Stimulated activated CD8-positive, alpha-beta memory T cell treated with anti-CD3 and anti-CD28 coated beads, Interleukin-12 subunit alpha, Interleukin-12 subunit beta, amount 100 ng/mL, for 1 hour (primary cell): ENCODE measurements around the gene CNEP1R1.
A peak's percentile ranks its signal among the peaks of the same experiment; 100 is the strongest.
"Not testable (repeated sequence)": the region's sequence is repeated elsewhere in the genome, so short reads cannot be mapped to it uniquely, and the experiment has no call there.

Experiments used
- DNase-seq: peaks from one replicate; pipeline ENCODE4 v3.0.0-alpha.2; 2020; ENCODE audit warnings: low read depth

The CNEP1R1 gene, protein sequence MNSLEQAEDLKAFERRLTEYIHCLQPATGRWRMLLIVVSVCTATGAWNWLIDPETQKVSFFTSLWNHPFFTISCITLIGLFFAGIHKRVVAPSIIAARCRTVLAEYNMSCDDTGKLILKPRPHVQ

DNA sequence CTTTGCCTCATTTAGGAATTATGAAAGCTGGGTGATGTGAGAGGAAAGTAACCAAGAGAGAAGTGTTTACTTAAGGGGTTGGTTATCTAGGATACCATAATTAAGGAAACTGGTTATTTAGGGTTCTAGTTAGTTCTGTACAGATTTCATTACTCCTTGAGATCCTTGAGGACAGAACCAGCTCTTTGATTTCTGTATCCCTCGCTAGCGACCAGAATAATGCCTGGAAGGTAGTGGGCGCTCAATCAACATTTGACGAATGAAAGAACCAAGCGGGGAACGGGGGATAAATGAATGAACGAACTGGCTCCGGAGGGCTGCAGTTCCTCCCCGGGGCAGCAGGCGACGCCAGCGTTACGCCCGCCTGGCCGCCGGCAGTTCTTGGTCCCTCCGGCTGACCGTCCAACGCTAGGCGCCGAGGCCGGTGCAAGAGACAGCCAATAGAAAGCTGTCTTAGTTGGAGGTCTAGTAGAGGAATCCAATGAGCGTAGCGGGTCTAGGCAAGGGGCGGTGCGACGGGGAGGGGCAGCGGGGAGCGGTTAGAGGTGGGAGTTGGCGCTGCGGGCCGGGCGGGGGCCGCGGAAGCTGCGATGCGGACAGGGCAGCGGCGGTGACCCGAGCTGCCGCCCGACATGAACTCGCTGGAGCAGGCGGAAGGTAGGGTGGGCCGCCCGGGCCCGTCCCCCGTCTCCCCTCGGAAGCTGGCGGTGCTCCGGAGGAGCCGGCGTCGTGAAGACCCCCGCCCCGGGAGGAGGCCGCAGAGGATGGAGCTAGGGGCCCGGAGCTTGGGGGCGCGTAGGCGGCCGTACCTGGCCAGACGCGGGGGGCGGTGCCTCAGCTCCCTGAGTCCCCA lies at the start of gene CNEP1R1:
TSS of gene CNEP1R1 (plus strand) at position 542 of the 853 bp plus-strand sequence. CDS start at position 633, 91 bp downstream.
- peak; percentile 84 for DNase-seq

DNA sequence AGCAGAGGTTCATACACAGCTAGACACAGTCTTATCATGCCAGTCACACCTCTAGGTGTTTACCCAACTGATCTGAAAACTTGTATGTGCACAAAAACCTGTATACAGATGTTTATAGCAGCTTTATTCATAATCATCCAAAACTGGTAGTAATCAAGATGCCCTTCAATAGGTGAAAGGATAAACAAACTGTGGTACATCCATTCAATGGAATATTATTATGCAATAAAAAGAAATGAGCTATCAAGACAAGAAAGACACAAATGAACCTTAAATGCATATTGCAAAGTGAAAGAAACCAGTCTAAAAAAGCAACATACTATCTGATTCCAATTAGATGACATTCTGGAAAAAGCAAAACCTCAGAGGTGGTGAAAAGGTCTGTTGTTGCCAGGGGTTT lies 47.6 kb upstream of the CNEP1R1 start:
- no peak for DNase-seq

DNA sequence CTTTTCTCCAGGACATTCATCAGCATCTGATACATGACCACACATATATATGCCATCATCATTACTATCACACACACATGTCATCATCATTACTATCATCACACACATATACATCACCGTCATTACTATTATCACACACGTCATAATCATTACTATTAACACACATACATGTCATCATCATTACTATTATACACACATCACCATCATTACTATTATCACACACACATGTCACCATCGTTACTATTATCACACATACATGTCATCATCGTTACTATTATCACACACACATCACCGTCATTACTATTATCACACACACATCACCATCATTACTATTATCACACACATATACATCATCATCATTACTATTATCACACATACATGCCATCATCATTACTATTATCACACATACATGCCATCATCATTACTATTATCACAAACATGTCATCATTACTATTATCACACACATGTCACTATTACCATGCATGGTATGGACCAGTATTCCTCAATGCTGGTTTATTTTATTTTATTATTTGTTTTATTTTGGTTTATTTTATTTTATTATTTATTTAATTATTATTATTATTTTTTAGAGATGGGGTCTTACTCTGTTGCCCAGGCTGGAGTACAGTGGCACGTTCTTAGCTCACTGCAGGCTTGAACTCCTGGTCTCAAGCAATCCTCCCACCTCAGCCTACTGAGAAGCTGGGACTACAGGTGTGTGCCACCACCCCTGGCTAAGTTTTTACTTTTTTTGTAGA lies 46.3 kb upstream of the CNEP1R1 start:
- no peak for DNase-seq

DNA sequence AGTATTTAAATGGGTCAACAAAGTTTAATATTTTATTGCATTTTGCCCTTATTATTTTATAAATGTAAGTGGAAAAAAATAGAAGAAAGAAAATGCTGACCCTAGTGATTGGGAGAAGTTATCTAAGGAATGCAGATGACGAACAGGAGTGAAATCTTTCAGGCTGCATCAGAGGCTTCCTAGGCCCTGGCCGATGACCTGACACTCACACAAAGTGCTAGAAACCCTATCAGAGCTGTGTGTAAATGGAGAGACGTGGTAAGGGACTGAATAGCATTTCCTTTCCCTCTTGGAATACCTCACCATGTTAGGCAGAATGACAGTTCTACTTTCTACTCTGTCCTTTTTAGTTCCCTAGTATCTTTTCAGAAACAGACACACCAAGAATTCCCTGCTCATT lies 44.9 kb upstream of the CNEP1R1 start:
- no peak for DNase-seq

DNA sequence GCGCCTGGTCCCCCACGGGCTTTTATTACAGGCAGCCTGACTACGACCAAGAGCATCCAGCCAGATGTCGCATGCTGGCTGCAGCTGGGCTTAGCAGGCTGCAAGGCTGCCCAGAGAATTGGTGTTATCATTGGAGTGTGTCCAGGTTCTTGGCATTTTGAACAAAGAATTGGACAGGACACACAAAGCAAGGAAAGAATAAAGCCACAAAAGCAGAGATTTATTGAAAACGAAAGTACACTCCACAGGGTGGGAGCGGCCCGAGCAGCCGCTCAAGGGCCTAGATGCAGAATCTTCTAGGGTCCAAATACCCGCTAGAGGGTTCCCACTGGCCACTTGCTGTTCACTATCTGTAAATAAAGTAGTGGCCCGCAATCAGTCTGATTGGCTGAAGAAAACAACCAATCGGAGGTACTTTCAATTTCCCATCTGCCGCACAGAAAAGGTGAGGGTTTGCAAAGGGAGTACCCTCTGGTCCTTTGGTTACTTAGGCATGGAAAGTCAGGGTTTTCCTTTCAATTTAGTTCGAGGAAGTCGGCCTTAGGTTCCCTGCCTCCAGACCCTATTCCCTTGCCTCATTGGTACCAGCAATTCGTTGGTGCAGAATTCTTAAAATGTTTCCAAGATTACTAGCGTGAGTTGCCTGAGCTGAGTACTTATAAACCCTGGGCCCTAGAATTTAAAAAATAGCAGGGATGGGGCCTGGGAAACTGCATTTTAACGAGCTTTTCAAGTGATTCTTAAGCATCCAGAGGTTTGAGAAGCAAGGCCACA lies 38.5 kb upstream of the CNEP1R1 start:
- DNase-seq = no peak

DNA sequence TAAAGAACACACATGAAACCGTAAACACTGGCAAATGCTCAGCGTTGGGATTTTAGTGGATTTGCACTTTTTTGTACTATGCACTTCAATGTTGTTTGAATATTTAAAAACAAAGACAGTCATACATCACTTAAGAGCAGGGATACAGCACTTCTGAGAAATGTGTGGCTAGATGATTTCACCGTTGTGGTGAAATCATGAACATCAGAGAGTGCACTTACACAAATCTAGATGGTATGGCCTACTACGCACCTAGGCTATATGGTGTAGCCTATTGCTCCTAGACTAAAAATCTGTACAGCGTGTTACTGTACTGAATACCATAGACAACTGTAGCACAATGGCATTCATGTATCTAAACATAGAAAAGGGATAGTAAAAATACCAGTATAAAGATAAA lies 37.6 kb upstream of the CNEP1R1 start:
- DNase-seq = no peak

DNA sequence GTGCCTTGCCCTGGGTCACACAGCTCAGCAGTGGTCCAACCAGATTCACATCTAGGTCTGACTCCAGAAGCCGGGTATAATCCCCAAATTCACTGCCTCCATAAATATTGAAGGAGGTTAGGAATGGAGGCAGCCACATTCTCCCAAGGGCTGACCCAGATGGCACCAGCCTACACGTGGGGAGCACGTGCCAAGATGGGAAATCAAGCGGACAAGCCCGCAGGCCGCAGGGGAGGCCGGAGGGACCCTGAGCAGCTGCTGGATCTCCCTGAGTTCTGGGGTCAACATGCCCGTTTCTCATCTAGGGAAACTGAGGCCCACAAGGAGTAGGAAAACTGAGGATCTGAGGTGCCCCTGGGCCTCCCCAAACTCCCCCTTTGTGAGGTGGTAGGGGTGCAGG lies 32.2 kb upstream of the CNEP1R1 start:
- DNase-seq = no peak

DNA sequence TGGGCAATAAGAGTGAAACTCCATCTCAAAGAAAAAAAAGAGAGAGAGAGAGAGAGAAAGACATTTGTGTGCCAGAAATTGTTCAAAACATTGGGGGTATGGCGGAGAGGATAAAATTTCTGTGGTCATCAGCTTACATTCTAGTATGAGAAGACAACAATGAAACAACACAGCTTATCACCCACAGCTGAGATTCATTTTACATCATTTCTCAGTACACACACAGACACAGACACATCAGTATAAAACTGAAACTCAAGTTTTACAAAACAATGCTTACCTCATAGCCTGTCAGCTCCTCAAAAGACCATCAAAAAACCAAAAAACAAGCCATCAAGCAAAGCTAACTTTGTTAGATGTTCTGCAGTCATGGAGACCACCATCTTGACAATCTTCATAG lies 31.4 kb upstream of the CNEP1R1 start:
- no peak for DNase-seq

DNA sequence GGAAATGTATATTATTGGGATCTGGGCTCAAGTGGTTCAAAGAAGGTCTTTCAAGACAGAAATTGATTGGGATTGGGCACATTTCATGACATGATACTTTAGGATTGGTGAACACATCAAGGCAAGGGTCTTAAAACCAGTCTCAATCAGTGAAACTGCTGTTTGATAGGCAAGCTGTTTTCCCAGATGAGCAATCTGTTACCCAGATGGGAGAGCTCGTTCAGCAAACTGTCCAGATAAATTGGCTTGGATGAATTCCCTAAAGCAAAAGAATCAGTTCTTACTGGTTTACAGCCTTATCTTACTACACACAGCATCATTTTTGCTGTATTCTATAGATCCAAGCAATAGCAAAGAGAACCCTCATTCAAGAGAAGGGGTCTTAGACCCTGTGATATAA lies 31.0 kb upstream of the CNEP1R1 start:
- DNase-seq = no peak

DNA sequence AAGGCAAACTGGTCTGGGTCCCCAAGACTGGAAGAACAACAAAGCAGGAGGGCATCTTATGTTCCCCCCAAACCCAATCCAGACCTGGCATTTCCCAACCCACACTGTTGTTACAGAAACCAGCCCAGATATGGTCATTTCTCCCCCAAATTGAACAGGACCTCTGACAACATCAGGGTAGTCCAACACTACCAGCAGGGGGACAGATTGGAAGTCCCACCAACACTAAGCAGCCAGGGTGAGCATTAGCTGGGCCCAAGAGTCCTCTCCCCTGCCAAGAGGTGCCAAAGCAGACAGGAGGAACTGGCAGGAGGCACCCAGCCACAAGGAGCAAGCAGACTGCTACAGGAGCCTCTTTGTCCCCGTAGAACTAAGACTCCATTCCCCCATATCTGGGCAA lies 29.3 kb upstream of the CNEP1R1 start:
- DNase-seq = no peak

DNA sequence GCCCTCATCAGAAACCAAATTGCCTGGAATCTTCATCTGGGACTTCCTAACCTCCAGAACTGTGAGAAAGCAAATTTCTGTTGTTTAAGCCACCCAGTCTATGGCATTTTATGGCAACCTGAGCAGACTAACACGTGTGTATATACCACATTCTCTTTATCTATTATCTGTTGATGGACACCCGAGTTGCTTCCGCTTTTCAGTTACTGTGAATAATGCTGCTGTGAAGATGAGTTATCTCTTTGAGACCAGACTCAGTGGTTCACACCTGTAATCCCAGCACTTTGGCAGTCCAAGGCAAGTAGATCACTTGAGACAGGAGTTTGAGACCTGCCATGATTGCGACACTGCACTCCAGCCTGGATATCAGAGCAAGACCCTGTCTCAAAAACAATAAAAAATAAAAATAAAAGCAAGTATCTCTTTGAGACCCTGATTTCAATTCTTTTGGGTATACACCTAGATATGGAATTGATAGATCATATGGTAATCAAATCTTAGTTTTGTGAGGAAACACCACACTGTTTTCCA lies 27.2 kb upstream of the CNEP1R1 start:
- no peak for DNase-seq

DNA sequence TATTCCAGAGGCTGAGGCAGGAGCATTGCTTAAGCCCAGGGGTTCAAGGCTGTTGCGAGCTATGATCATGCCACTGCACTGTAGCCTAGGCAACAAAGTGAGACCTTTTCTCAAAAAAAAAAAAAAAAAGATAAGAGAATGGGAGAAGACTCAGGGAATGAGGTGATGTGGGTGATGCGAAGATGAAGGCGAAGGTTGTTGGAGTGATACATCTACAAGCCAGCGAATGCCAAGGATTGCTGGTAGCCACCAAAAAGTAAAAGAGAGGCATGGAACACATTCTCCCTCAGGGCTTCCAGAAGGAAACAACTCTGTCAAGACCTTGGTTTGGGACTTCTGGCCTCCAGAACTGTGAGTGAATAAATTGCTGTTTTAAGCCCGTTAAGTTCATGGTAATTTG lies 26.0 kb upstream of the CNEP1R1 start:
- no peak for DNase-seq

DNA sequence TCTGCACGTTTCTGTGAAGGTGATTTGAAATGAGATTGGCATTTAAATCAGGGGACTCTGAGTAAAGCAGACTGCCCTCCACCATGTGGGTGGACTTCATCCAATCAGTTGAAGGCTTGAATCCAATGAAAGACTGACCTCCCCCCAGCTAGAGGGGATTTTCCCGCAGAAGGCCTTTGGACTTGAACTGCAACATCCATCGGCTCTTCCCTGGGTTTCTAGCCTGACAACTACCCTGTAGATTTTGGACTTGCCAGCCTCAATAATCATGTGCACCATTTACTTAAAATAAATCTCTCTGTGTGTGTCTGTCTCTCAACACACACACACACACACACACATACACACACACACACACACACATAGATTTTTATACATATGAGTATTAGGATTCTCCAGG lies 23.9 kb upstream of the CNEP1R1 start:
- DNase-seq = no peak

DNA sequence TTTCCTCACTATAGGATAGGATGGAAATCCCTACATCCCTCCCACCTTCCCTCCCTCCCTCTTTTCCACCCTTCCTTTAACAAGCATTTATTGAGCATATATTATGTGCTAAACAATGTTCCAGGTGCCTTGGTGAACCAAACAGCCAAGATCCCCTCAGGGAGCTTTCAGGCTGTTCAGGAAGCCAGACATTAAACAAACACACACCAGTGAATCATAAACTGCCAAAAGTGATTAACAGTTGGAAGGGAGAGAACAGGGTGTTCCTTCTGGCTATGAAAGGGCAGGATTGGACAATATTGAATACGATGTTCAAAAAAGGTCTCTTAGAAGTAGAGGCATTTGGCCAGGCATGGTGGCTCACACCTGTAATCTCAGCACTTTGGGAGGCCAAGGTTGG lies 22.8 kb upstream of the CNEP1R1 start:
- DNase-seq = no peak

DNA sequence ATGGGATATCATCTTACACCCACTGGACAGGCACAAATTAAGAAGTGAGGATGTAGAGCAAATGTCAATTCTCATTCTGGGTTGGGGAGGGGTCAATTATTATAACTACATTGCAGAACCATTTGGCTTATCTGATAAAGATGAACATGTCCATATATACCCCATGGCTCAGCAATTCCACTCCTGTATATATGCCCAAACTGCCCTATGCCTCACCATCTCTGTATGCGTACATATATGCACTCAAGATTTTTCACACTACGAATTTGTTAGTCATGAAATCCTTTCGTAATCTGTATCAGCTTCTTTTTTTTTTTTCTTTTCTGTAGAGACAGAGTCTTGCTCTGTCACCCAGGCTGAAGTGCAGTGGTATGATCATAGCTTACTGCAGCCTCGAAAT lies 20.8 kb upstream of the CNEP1R1 start:
- DNase-seq = no peak

DNA sequence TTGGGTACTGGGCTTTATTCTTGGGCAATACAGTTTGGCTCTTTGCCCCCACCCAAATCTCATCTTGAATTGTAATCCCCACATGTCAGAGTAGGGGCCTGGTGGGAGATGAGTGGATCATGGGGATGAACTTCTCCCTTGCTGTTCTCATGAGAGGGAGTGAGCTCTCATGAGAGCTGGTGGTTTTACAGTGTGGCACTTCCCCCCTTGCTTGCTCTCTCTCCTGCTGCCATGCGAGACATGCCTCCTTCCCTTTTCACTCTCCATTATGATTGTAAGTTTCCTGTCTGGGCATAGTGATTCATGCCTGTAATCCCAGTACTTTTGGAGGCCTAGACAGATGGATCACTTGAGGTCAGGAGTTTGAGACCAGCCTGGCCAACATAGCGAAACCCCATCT lies 18.1 kb upstream of the CNEP1R1 start:
- no peak for DNase-seq

DNA sequence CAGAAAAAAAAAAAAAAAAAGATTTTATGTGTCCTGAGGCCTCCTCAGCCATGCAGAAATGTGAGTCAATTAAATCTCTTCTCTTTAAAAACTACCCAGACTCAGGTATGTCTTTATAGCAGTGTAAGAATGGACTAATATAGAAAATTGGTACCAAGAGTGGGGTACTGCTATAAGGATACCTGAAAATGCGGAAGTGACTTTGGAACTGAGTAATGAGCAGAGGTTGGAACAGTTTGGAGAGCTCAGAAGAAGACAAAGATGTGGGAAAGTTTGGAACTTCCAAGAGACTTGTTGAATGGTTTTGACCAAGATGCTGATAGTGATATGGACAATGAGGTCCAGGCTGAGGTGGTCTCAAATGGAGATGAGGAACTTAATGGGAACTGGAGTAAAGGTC lies 17.3 kb upstream of the CNEP1R1 start:
- DNase-seq = no peak

DNA sequence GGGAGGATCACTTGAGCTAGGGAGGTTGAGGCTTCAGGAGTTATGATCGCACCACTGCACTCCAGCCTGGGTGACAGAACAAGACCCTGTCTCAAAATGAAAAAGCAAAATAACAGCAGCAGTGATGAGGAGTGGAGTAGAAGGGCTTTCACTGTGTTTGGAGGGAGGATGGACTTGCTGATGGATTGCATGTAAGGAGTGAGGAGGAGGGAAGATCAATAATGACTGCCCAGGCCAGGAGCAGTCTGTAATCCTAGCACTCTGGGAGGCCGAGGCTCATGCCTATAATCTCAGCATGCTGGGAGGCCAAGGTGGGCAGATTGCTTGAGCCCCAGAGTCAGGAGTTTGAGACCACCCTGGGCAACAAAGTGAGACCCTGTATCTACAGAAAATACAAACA lies 14.8 kb upstream of the CNEP1R1 start:
- no peak for DNase-seq

DNA sequence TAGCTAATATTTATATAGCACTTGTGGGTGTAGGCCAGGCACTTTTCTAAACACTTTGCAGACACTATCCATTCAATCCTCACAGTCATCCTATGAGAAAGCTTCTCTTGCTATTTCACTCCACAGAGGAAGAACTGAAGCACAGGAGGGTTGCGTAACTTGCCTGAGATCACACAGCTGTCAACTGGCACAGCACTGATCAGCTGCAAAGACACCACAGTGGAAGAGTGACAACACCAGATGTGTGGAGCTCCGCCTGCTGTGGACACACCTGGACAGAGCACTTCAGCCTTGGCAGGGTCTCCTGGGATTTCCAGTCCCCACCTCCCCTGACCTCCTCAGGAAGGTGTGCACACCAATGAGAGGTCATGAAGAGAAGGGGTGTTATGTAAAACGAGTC lies 13.3 kb upstream of the CNEP1R1 start:
- DNase-seq = no peak

DNA sequence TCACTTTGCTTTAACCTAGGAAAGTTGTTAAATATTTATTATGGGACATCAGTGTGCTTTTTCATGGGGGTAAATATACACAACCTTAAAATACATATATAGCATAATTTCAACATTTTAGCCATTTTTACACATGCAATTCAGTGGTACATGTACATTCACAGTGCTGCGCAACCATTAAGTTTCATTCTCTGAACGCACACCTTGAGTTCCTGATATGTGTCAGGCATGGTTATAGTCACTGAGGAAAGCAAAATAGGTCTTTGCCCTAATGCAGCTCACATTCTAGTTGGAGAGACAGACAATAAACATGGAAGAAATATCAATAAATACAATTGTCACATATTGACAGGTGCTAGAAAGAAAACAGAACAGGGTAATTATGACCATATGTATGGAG lies 12.8 kb upstream of the CNEP1R1 start:
- no peak for DNase-seq

DNA sequence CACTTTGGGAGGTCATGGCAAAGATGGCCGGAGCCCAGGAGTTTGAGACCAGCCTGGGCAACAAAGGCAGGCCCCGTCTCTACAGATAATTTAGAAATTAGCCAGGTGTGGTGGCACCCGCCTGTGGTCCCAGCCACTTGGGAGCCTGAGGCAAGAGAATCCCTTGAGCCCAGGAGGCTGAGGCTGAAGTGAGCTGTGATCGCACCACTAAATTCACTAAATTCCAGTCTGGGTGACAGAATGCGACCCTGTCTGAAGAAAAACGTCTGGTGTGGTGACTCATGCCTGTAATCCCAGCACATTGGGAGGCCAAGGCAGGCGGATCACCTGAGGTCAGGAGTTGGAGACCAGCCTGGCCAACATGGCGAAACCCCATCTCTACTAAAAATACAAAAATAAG lies 10.8 kb upstream of the CNEP1R1 start:
- not testable (repeated sequence) for DNase-seq

DNA sequence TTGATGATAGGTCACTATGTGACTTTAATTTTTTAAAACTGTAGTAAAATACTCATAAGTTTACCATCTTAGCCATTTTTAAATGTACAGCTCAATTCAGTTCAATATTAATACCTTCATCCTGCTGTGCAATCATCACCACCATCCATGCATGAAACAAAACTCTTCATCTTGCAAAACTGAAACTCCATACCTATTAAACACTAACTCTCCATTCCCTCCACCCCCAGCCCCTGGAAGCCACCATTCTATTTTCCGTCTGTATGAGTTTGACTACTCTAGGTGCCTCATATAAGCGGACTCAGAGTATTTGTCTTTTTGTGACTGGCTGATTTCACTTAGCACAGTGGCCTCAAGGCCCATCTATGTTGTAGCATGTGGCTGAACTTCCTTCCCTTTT lies 9.4 kb upstream of the CNEP1R1 start:
- no peak for DNase-seq
